DMS79 (cell line): ENCODE measurements around the gene CYGB.

ENCODE experiments used
- DNase-seq: peaks from one replicate; lab custom pipeline; 2025; lab: John Stamatoyannopoulos, UW

CYGB gene

GRCh38 chr17:76537578-76538280 is at the start of gene CYGB:
Gene CYGB, minus strand, starts transcription at chr17:76537709. Its CDS starts 167 bp downstream, at chr17:76537542.
- DNase-seq: no peak

GRCh38 chr17:76586741-76587487 is 49.4 kb upstream of the CYGB start:
- peak; percentile 69 for DNase-seq

- no peak for DNase-seq
These were observed 48.4 kb upstream of the CYGB start, which contains the start of gene ST6GALNAC2 for GRCh38 chr17:76585649-76586593. Gene ST6GALNAC2, minus strand, starts transcription at chr17:76585860. Its CDS starts 52 bp downstream, at chr17:76585808.

- DNase-seq: no peak
These were observed 47.6 kb upstream of the CYGB start for GRCh38 chr17:76585033-76585648.

- no peak for DNase-seq
These were observed 47.0 kb upstream of the CYGB start for GRCh38 chr17:76584427-76585032.

GRCh38 chr17:76582660-76583059 is 45.2 kb upstream of the CYGB start:
- no peak for DNase-seq

GRCh38 chr17:76581515-76581914 is 44.0 kb upstream of the CYGB start:
- no peak for DNase-seq

- DNase-seq: no peak
These were observed 41.8 kb upstream of the CYGB start for GRCh38 chr17:76579281-76579680.

- DNase-seq: no peak
These were observed 40.9 kb upstream of the CYGB start for GRCh38 chr17:76578376-76578775.

GRCh38 chr17:76577876-76578275 is 40.4 kb upstream of the CYGB start:
- no peak for DNase-seq

- DNase-seq: no peak
These were observed 38.7 kb upstream of the CYGB start for GRCh38 chr17:76576189-76576588.

- DNase-seq: no peak
These were observed 38.1 kb upstream of the CYGB start for GRCh38 chr17:76575570-76575969.

- DNase-seq: no peak
These were observed 36.7 kb upstream of the CYGB start for GRCh38 chr17:76574166-76574565.

GRCh38 chr17:76573096-76573495 is 35.6 kb upstream of the CYGB start:
- DNase-seq: no peak

- DNase-seq: no peak
These were observed 34.8 kb upstream of the CYGB start for GRCh38 chr17:76572201-76572910.

- DNase-seq: no peak
These were observed 33.5 kb upstream of the CYGB start for GRCh38 chr17:76570877-76571471.

- DNase-seq: no peak
These were observed 32.9 kb upstream of the CYGB start for GRCh38 chr17:76570457-76570856.

- no peak for DNase-seq
These were observed 32.2 kb upstream of the CYGB start for GRCh38 chr17:76569607-76570279.

GRCh38 chr17:76568811-76569221 is 31.3 kb upstream of the CYGB start:
- no peak for DNase-seq
